OCI-LY3 (cell line): ENCODE measurements around the gene BRME1.
A peak's percentile ranks its signal among the peaks of the same experiment; 100 is the strongest.

Experiments used
- H2AFZ ChIP-seq: fragments of 200-600, 300-600 bp; shearing (Covaris generic); 2 replicates; pipeline ENCODE4 v1.6.0; 2014; ENCODE audit warnings: antibody characterized with exemption, low read depth, low read length
- H3K27ac ChIP-seq: fragments of 200-600, 300-600 bp; sonication (generic); 2 replicates; pipeline ENCODE4 v1.5.1; 2014; ENCODE audit warnings: mild to moderate bottlenecking, low read length, moderate library complexity, mixed read lengths
- H3K27me3 ChIP-seq: fragments of 200-600, 300-600 bp; sonication (generic); 2 replicates; pipeline ENCODE4 v1.6.1; 2014; ENCODE audit warnings: low read depth, low read length, mixed read lengths
- H3K36me3 ChIP-seq: fragments of 200-600, 300-600 bp; sonication (generic); replicated peaks from 2 replicates; pipeline ENCODE3; 2014; ENCODE audit warnings: low read depth, low read length, mixed read lengths
- H3K4me1 ChIP-seq: fragments of 300-600, 200-600 bp; sonication (generic); 2 replicates; pipeline ENCODE4 v1.6.1; 2014; ENCODE audit warnings: low read length, mixed read lengths
- H3K4me2 ChIP-seq: fragments of 200-600, 300-600 bp; sonication (generic); 2 replicates; pipeline ENCODE4 v1.6.1; 2014; ENCODE audit warnings: low read length, mixed read lengths
- H3K4me3 ChIP-seq: fragments of 300-600, 200-600 bp; sonication (generic); 2 replicates; pipeline ENCODE4 v1.5.1; 2014; ENCODE audit warnings: antibody characterized with exemption, mild to moderate bottlenecking, low read length, moderate library complexity
- H3K79me2 ChIP-seq: fragments of 300-600, 200-600 bp; shearing (Covaris generic); 2 replicates; pipeline ENCODE4 v1.6.1; 2014; ENCODE audit warnings: mild to moderate bottlenecking, low read length, mixed read lengths
- H3K9ac ChIP-seq: fragments of 300-600, 200-600 bp; shearing (Covaris generic); 2 replicates; pipeline ENCODE4 v1.6.0; 2014; ENCODE audit warnings: mild to moderate bottlenecking, low read length, moderate library complexity
- H3K9me3 ChIP-seq: fragments of 200-600, 300-600 bp; shearing (Covaris generic); 2 replicates; pipeline ENCODE4 v1.6.1; 2014; ENCODE audit warnings: low read length, mixed read lengths; ENCODE audit not compliant: insufficient read depth
- H4K20me1 ChIP-seq: fragments of 200-600, 300-600 bp; sonication (generic); 2 replicates; pipeline ENCODE4 v1.6.1; 2016; ENCODE audit warnings: low read length, mixed read lengths; ENCODE audit not compliant: insufficient read depth
- CTCF ChIP-seq: fragments of 200-600, 300-600 bp; sonication (generic); IDR thresholded peaks from 2 replicates; pipeline ENCODE4 v1.5.1; 2014; ENCODE audit warnings: antibody characterized with exemption, low read length, low read depth
- EZH2phosphoT487 ChIP-seq: fragments of 200-600 bp; shearing (Covaris generic); IDR thresholded peaks from 2 replicates; pipeline ENCODE4 v1.6.1; 2018; ENCODE audit warnings: antibody characterized with exemption, mixed run types, low read depth

The BRME1 gene

DNA sequence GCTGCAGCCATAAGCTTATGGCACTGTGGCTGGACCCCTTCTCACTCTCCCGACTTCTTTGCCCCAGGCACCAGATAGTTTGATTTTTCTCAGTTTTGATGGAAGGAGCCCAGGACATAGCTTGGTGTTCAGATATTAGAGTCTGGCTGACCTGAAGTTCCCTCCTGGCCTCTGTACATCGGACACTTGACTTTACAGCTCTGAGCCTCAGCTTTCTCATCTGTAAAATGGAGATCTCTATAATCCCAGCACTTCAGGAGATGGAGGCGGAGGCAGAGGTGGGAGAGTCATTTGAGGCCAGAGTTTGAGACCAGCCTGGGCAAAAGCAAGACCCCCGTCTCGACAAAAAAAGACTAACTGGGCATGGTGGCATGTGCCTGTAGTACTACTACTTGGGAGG, 993 bp upstream of the BRME1 start:
- Histone ChIP-seq H3K4me3 (peak overlapping the region; percentile 90), H3K4me1 (peaks cover 11% of the 10 kb centered on the region), H3K27ac (no peak overlapping the region), H4K20me1 (no peaks in the 10 kb centered on the region), H3K27me3 (no peaks in the 10 kb centered on the region), H3K36me3 (peaks cover 9% of the 10 kb centered on the region), H3K4me2 (peak overlapping the region; percentile 96), H3K9me3 (no peaks in the 10 kb centered on the region), H2AFZ (peak overlapping the region; percentile 79; the same call in 1 of the 2 replicates), H3K79me2 (0 out of 2 replicates have a peak, but pooled peaks cover 5% of the 10 kb centered on the region), H3K9ac (peak overlapping the region; percentile 83)
- TF ChIP-seq EZH2phosphoT487 (no peak), CTCF (no peak)

DNA sequence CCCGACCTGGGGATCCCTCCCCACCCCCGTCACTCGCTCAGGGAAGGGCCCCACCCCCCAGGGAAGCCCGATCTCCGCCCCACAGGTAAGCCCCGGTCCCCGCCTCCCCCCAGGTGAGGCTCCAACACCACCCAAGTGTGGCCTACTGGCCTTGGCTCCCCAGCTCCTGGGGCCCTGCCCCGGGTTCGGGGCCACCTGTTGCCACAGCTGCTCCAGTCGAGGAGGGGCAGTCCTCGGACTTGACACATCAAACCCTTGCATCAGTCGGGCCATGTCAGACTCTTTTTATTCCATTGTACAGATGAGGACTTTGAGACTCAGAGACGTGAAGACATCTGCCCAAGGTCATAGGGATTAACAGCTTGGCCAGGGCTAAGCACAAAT, 596 bp upstream of the BRME1 start:
- Histone ChIP-seq H4K20me1 (no peaks in the 10 kb centered on the region), H3K36me3 (peaks cover 9% of the 10 kb centered on the region), H3K9ac (peak overlapping the region; percentile 83), H3K4me1 (peaks cover 11% of the 10 kb centered on the region), H3K27ac (peak overlapping the region; percentile 36), H3K27me3 (no peaks in the 10 kb centered on the region), H2AFZ (peak overlapping the region; percentile 79), H3K4me3 (peak overlapping the region; percentile 90), H3K79me2 (0 out of 2 replicates have a peak, but pooled peaks cover 5% of the 10 kb centered on the region), H3K9me3 (no peaks in the 10 kb centered on the region), H3K4me2 (peak overlapping the region; percentile 96)
- TF ChIP-seq CTCF (no peak), EZH2phosphoT487 (no peak)

GRCh38 chr19:13902993-13903555, 2.8 kb downstream of the BRME1 start:
- Histone ChIP-seq H2AFZ (peak overlapping the region; percentile 74), H3K27me3 (no peaks in the 10 kb centered on the region), H3K9ac (no peak overlapping the region), H4K20me1 (no peaks in the 10 kb centered on the region), H3K36me3 (no peaks in the 10 kb centered on the region), H3K4me3 (no peak overlapping the region), H3K4me2 (no peak overlapping the region), H3K4me1 (peaks cover 11% of the 10 kb centered on the region), H3K79me2 (0 out of 2 replicates have a peak, but pooled peaks cover 5% of the 10 kb centered on the region), H3K27ac (no peak overlapping the region), H3K9me3 (no peaks in the 10 kb centered on the region)
- TF ChIP-seq CTCF (peak; percentile 64), EZH2phosphoT487 (no peak)

DNA sequence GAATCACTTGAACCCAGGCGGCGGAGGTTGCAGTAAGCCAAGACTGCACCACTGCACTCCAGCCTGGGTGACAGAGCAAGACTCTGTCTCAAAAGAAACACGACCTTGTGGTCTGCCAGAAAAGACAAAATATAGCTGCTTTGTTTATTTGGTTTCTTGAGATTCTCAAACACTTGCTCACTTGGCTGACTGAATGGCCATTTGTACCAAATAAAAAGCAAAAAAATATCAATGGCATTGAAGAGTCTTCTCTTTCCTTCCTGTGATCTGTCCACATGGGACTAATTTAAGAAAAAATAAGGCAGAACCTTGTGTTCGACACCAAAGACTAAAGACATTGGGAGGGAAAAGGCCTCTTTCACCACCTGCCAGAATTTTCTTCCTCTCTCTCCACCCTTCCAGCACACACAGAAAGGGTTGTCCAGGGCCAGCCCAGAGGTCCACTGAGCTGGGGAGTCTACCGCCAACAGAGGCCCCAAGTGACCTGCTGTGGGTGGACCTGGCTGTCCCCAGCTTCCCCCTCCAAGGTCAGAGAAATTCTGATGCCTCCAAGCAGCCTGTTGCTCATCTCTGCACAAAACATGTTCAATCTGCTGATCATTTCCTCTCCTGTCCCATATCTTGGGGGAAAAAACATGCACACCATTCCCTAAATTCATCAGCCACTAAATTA, 5.9 kb downstream of the BRME1 start:
- Histone ChIP-seq H3K79me2 (no peaks in the 10 kb centered on the region), H3K4me2 (no peak overlapping the region), H3K4me1 (no peaks in the 10 kb centered on the region), H3K4me3 (no peak overlapping the region), H3K27me3 (no peaks in the 10 kb centered on the region), H3K27ac (no peak overlapping the region), H3K9me3 (no peaks in the 10 kb centered on the region), H3K36me3 (no peaks in the 10 kb centered on the region), H4K20me1 (no peaks in the 10 kb centered on the region), H2AFZ (no peak overlapping the region), H3K9ac (no peak overlapping the region)
- TF ChIP-seq CTCF (no peak), EZH2phosphoT487 (no peak)
